GM12872 (cell line): ENCODE measurements around the gene OGG1.

ENCODE experiments used
- CTCF ChIP-seq: IDR thresholded peaks from 3 replicates; pipeline ENCODE4 v1.5.1; 2011; ENCODE audit warnings: low read depth, mild to moderate bottlenecking, low read length, moderate library complexity; ENCODE audit not compliant: insufficient read depth

Gene OGG1

GRCh38 chr3:9716801-9717555 is 32.8 kb upstream of the OGG1 start:
- no peak for TF ChIP-seq CTCF

DNA sequence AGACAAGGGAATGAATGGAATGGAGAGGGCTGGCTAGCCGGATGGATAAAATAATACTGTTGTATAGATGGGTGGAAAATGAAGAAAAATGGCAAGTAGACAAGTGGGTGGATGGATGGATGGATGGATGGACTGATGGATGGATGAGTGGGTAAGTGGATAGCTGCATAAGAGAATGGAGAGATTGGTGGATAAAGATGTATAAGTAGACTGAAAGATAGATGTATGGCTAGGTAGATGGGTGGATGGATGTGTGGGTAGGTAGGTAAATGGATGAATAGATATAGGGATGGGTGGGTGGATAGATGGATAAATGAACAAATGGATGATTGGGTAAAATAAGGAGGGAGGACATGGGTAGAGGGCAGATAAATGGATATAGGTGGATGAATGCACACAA is 32.2 kb upstream of the OGG1 start:
- TF ChIP-seq CTCF: no peak

DNA sequence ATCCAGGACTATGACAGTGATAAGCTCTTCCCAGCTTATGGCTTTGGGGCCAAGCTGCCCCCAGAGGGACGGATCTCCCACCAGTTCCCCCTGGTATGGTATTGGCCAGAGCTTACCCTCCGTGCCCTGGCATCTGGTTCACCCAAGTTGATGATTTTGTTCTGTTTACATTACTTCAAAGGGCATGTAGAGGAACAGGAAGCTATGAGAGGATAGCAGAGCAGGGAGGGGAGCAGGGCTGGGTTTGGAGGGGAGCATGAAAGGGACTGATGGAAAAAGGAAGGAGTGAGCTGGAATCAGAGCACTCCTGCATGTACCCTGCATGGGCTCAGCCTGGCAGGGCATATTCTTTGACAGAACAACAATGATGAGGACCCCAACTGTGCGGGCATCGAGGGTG is 31.6 kb upstream of the OGG1 start:
- no peak for TF ChIP-seq CTCF

DNA sequence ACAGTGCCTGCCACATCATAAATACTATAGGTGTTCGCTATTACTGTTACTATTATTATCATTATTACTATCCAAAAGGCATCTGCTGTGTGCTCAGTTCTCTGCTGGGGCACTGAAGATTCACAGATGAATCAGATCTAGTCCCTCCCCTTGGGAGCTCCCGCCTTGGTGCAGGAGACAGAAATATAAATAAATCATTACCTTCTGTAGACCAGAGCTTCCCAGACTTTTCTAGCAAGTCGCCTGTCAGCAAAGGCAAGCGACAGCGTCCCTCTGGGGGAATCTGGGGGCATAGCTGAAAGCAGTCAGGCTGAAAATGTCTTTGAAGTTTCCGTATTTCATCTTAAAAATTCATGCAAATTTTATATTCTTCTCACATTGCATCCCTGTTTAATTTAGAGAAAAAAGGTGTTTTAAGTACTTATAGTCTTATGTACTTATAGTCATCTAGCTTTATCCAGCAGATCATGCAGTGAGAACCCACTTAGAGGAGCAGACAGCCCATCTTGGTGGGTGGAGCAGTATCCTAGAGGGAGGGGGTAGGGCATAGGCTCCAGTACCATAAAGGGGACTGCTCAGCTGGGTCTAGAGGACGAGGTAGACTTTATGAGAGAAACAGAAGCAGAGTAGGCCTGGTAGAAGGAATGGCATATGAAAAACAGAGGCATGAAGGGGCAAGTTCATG is 28.6 kb upstream of the OGG1 start:
- no peak for TF ChIP-seq CTCF

- TF ChIP-seq CTCF: no peak
Measured at GRCh38 chr3:9721700-9722060, 28.1 kb upstream of the OGG1 start.

DNA sequence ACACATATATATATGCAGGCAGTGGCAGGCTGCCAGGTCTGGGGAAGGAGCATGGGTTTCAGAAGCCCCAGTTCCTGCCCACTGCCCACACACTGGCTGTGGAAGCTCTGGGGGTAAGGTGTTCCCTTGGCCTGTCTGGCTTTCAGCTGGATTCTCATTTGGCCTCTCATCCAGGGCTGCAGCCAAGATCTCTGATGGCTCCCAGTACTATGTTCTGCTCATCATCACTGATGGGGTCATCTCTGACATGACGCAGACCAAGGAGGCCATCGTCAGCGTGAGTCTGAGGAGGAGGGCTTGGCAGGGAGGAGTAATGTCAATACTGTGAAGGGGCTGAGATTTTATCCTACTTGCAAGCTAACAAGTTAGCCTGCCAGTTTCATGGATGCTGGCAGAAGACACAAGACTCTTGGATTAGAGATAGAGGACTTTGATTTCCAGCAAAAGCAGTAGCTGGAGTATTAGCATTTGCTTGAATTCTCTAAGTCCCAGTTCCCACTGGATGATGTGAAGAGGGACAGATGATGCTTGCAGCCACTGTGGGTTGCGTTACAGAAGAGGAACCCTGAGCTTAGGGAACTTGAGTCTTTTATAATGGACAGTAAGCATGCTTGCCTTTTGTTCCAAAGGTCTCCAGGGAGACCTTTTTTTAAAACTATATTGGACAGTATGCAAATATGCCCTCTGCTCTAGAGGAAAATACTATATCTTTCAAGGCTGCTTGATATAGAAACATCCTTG is 23.8 kb upstream of the OGG1 start:
- TF ChIP-seq CTCF: no peak

- TF ChIP-seq CTCF: peak; percentile 76
Measured at GRCh38 chr3:9727041-9727595, 22.6 kb upstream of the OGG1 start.
